ENCODE measurements around the gene SYF2.

DNA sequence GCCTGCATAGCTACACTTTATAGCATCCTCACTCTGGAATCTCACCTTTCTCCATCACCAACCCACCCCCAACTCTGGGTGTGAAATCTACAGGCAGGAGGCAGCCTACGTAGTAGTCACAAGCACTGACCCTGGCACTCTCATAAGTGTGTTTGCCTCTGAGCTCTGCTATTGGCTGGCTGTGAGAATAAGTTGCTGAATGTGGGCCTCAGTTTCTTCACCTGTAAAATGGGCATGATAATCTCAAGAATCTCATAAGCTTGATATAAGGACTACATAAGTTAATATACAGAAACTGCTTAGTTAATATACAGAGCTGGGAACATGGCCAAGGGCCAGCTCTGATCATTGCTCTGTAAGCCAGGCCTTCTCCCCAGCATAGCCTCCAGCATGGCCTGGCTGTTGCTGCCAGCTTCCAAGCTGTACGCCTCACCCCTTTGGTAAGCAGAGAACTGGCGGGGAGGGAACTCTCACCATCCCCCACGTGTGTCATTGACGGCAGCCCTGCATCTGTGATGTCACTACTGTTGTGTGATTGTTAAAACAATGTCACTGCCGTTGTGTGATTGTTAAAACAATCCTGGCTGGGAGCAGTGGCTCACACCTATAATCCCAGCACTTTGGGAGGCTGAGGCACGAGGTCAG, 53.3 kb downstream of the SYF2 start:
- TF ChIP-seq, protein P1, sequence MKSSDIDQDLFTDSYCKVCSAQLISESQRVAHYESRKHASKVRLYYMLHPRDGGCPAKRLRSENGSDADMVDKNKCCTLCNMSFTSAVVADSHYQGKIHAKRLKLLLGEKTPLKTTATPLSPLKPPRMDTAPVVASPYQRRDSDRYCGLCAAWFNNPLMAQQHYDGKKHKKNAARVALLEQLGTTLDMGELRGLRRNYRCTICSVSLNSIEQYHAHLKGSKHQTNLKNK (CRISPR knock-in tag; IDR thresholded peaks at IDR 0.05): no peak
- TF ChIP-seq, protein P2, sequence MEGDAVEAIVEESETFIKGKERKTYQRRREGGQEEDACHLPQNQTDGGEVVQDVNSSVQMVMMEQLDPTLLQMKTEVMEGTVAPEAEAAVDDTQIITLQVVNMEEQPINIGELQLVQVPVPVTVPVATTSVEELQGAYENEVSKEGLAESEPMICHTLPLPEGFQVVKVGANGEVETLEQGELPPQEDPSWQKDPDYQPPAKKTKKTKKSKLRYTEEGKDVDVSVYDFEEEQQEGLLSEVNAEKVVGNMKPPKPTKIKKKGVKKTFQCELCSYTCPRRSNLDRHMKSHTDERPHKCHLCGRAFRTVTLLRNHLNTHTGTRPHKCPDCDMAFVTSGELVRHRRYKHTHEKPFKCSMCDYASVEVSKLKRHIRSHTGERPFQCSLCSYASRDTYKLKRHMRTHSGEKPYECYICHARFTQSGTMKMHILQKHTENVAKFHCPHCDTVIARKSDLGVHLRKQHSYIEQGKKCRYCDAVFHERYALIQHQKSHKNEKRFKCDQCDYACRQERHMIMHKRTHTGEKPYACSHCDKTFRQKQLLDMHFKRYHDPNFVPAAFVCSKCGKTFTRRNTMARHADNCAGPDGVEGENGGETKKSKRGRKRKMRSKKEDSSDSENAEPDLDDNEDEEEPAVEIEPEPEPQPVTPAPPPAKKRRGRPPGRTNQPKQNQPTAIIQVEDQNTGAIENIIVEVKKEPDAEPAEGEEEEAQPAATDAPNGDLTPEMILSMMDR (IDR thresholded peaks at IDR 0.05): no peak

All from WTC11 (cell line).